GM23338 (cell line): ENCODE measurements around the gene C10orf105. TPM values are rescaled to one million over a fixed set of nuclear protein-coding genes. Genes with fewer than 3 reads are reported as not detected.

Experiments used
- ATAC-seq: fragments of 200-7000 bp; cut with Tn5 transposase; 3 replicates; pipeline ENCODE4 v1.9.1; 2020
- DNase-seq: peaks from one replicate; pipeline ENCODE4 v3.0.0-alpha.2; 2015; ENCODE audit warnings: low spot score
- H2AFZ ChIP-seq: fragments of 200-600 bp; sonication (generic); 2 replicates; pipeline ENCODE4 v1.8.0; 2016; ENCODE audit warnings: antibody characterized with exemption, mild to moderate bottlenecking, moderate library complexity
- H3F3A ChIP-seq: fragments of 200-600 bp; sonication (generic); replicated peaks from 2 replicates; pipeline ENCODE4 v1.8.0; 2017; ENCODE audit warnings: antibody characterized with exemption, mixed run types, low read depth
- H3K27ac ChIP-seq: fragments of 200-600 bp; sonication (generic); 2 replicates; pipeline ENCODE4 v1.6.1; 2016; ENCODE audit warnings: low read depth
- H3K27me3 ChIP-seq: fragments of 200-600 bp; sonication (generic); 2 replicates; pipeline ENCODE4 v1.8.0; 2016; ENCODE audit warnings: mild to moderate bottlenecking, mixed run types, moderate library complexity; ENCODE audit not compliant: insufficient read depth
- H3K36me3 ChIP-seq: fragments of 200-600 bp; sonication (generic); 2 replicates; pipeline ENCODE4 v1.8.0; 2016; ENCODE audit warnings: mild to moderate bottlenecking; ENCODE audit not compliant: insufficient read depth
- H3K4me1 ChIP-seq: fragments of 200-600 bp; sonication (generic); 2 replicates; pipeline ENCODE4 v1.8.0; 2016; ENCODE audit warnings: mild to moderate bottlenecking, moderate library complexity; ENCODE audit not compliant: insufficient read depth
- H3K4me2 ChIP-seq: fragments of 200-600 bp; sonication (generic); 2 replicates; pipeline ENCODE4 v1.7.1; 2017; ENCODE audit warnings: mixed run types
- H3K4me3 ChIP-seq: fragments of 200-600 bp; sonication (generic); 2 replicates; pipeline ENCODE4 v1.6.1; 2016; ENCODE audit warnings: mixed run types
- H3K79me2 ChIP-seq: fragments of 200-600 bp; sonication (generic); replicated peaks from 2 replicates; pipeline ENCODE4 v1.8.0; 2017; ENCODE audit warnings: mild to moderate bottlenecking; ENCODE audit not compliant: insufficient read depth
- H3K9me2 ChIP-seq: fragments of 200-600 bp; sonication (generic); 2 replicates; pipeline ENCODE4 v1.8.0; 2017; ENCODE audit not compliant: insufficient read depth
- H4K20me1 ChIP-seq: fragments of 200-600 bp; sonication (generic); replicated peaks from 2 replicates; pipeline ENCODE4 v1.8.0; 2017; ENCODE audit warnings: mild to moderate bottlenecking; ENCODE audit not compliant: insufficient read depth
- H3K27ac Mint-ChIP-seq: 2 replicates; pipeline ENCODE4 v1.8.0; 2020; ENCODE audit warnings: inconsistent platforms, mild to moderate bottlenecking, moderate library complexity, mixed read lengths
- H3K27me3 Mint-ChIP-seq: 3 replicates; pipeline ENCODE4 v1.8.0; 2022; ENCODE audit warnings: low read depth, mild to moderate bottlenecking, moderate library complexity, mixed read lengths, inconsistent platforms; ENCODE audit not compliant: insufficient read depth, poor library complexity
- H3K36me3 Mint-ChIP-seq: 3 replicates; pipeline ENCODE4 v1.8.0; 2021; ENCODE audit warnings: low read depth, mild to moderate bottlenecking, inconsistent platforms, moderate library complexity, mixed read lengths
- H3K4me1 Mint-ChIP-seq: 3 replicates; pipeline ENCODE4 v1.8.0; 2020; ENCODE audit warnings: mild to moderate bottlenecking, inconsistent platforms, mixed read lengths
- H3K4me3 Mint-ChIP-seq: 3 replicates; pipeline ENCODE4 v1.8.0; 2021; ENCODE audit warnings: moderate library complexity, mild to moderate bottlenecking, inconsistent platforms, mixed read lengths
- H3K9me3 Mint-ChIP-seq: 3 replicates; pipeline ENCODE4 v1.8.0; 2020; ENCODE audit warnings: moderate library complexity, mild to moderate bottlenecking, inconsistent platforms, mixed read lengths
- CTCF ChIP-seq, 2 experiments: fragments of 200-600 bp in 1 of 2; sonication (generic) in 1 of 2; conservative IDR thresholded peaks; 2 replicates each; pipeline versions ENCODE4 v1.5.1 to v1.6.1; 2016 to 2017; ENCODE audit warnings: antibody characterized with exemption in 2 of 2, low read depth in 2 of 2, mild to moderate bottlenecking in 2 of 2, moderate library complexity in 1 of 2
- ETS1 ChIP-seq: IDR thresholded peaks from 2 replicates; pipeline ENCODE4 v1.6.1; 2016; ENCODE audit warnings: antibody characterized with exemption
- EZH2 ChIP-seq: fragments of 200-600 bp; sonication (generic); IDR thresholded peaks from one replicate; pipeline ENCODE4 v1.8.0; 2017; ENCODE audit warnings: antibody characterized with exemption, mild to moderate bottlenecking, low read depth; ENCODE audit not compliant: unreplicated experiment
- EZH2phosphoT487 ChIP-seq: fragments of 200-600 bp; sonication (generic); IDR thresholded peaks from one replicate; pipeline ENCODE4 v1.8.1; 2018; ENCODE audit warnings: antibody characterized with exemption; ENCODE audit not compliant: unreplicated experiment
- JUNB ChIP-seq: IDR thresholded peaks from one replicate; pipeline ENCODE4 v1.6.1; 2016; ENCODE audit warnings: antibody characterized with exemption; ENCODE audit not compliant: unreplicated experiment
- NANOG ChIP-seq: IDR thresholded peaks from 2 replicates; pipeline ENCODE4 v1.6.1; 2016; ENCODE audit warnings: antibody characterized with exemption, borderline replicate concordance
- POLR2AphosphoS5 ChIP-seq: IDR thresholded peaks from 2 replicates; pipeline ENCODE4 v1.6.1; 2016; ENCODE audit warnings: antibody characterized with exemption, low read depth
- REST ChIP-seq: IDR thresholded peaks from one replicate; pipeline ENCODE4 v1.6.1; 2018; ENCODE audit warnings: antibody characterized with exemption; ENCODE audit not compliant: unreplicated experiment
- STAT1 ChIP-seq: IDR thresholded peaks from one replicate; pipeline ENCODE4 v1.6.1; 2016; ENCODE audit warnings: antibody characterized with exemption; ENCODE audit not compliant: unreplicated experiment
- ZNF331 ChIP-seq: fragments of 250-450 bp; sonication (Bioruptor Pico); IDR thresholded peaks from 2 replicates; pipeline ENCODE4 v1.5.0; 2020; ENCODE audit warnings: low read depth, mild to moderate bottlenecking, moderate library complexity
- ZNF462 ChIP-seq: fragments of 250-450 bp; sonication (Bioruptor Pico); IDR thresholded peaks from 2 replicates; pipeline ENCODE4 v1.5.0; 2020; ENCODE audit warnings: mild to moderate bottlenecking, moderate library complexity
- polyA plus RNA-seq: library from polyadenylated mRNA; unstranded; fragments of >200 nt; fragmentation: Nextera tagmentation; extraction: Ambion mirVana; gene quantifications from 2 replicates; pipeline ENCODE4 v1.2.1, GENCODE V29; 2016
- total RNA-seq: library from RNA; depleted of rRNA; stranded (reverse); fragments of >200 nt; shearing (Covaris generic); gene quantifications from 2 replicates; pipeline ENCODE4 v1.2.3, GENCODE V29; 2014

The C10orf105 gene
- total and polyA plus RNA-seq, 2 experiments from 2014 or later, result 0.15 to 0.17 TPM

GRCh38 chr10:71687480-71687879, 32.1 kb downstream of the C10orf105 start:
- no peak for DNase-seq
- Histone ChIP-seq H4K20me1 (no peaks in the 10 kb centered on the region), H2AFZ (no peak overlapping the region), H3F3A (no peaks in the 10 kb centered on the region), H3K9me2 (no peaks in the 10 kb centered on the region), H3K27ac (no peak overlapping the region), H3K4me2 (no peak overlapping the region), H3K27me3 (no peaks in the 10 kb centered on the region), H3K4me1 (peaks cover 13% of the 10 kb centered on the region), H3K4me3 (no peak overlapping the region), H3K36me3 (no peaks in the 10 kb centered on the region), H3K79me2 (no peaks in the 10 kb centered on the region)
- Mint-ChIP-seq H3K9me3 (peaks cover 17% of the 10 kb centered on the region), H3K4me1 (peaks cover 29% of the 10 kb centered on the region), H3K4me3 (no peak overlapping the region), H3K36me3 (peaks cover 6% of the 10 kb centered on the region), H3K27me3 (peaks cover 12% of the 10 kb centered on the region), H3K27ac (no peak overlapping the region)
- TF ChIP-seq EZH2phosphoT487, result no peak
- no peak for TF ChIP-seq POLR2AphosphoS5
- TF ChIP-seq CTCF (conservative IDR thresholded peaks at IDR 0.05; ENCODE audit: low read depth in 2 of 2), result no peak
- no peak for TF ChIP-seq NANOG
- TF ChIP-seq ZNF331 (CRISPR knock-in tag), result no peak
- TF ChIP-seq ZNF462 (CRISPR knock-in tag), result no peak
- no peak for TF ChIP-seq STAT1
- TF ChIP-seq REST, result no peak
- no peak for TF ChIP-seq ETS1
- TF ChIP-seq EZH2, result no peak
- TF ChIP-seq JUNB, result no peak
- ATAC-seq, result no peak
